ENCODE measurements around the gene DDR1.
"Not testable (repeated sequence)": the region's sequence is repeated elsewhere in the genome, so short reads cannot be mapped to it uniquely, and the experiment has no call there.

DDR1 gene

DNA sequence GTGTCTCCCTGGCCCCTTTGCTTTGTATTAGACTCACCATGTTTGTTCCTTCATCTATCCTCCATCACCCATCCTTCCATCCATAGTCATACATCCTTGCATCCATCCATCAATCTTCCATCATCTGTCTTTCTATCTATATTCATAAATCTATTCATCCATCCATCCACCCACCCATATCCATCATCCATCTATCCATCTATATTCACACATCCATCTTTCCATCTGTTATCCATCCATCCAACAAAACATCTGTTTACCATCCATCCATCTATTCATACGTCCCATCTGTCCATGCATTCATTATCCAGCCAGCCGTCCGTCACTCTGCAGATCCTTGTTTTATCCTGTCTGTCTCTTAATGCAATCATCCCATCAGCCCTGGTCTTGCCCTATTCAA, 10.6 kb downstream of the DDR1 start:
- no peak for DNase-seq

DNA sequence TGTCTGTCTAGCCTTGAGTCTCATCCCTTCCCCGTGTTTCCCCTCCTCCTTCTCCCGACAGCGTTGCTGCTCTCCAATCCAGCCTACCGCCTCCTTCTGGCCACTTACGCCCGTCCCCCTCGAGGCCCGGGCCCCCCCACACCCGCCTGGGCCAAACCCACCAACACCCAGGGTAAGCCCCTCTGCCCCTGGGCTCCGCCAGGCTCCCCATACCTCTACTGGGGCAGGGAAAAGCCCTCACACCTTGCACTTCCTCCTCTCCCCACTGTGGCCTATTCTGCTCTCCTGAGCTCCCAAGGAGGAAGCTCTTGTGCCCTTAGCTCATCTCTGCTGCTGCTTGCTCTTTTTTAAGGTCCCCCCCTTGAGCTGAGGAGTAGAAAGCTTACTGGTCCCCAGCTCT, 11.0 kb downstream of the DDR1 start:
- no peak for DNase-seq

DNA sequence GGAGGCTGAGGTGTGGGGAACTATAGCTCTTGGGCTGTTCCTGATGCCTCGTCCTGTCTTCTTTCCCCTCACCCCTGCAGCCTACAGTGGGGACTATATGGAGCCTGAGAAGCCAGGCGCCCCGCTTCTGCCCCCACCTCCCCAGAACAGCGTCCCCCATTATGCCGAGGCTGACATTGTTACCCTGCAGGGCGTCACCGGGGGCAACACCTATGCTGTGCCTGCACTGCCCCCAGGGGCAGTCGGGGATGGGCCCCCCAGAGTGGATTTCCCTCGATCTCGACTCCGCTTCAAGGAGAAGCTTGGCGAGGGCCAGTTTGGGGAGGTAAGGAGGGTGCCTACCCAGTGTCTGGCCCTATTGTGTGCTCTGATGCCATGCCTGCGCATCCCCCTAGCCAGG, 12.2 kb downstream of the DDR1 start:
- DNase-seq, result no peak

DNA sequence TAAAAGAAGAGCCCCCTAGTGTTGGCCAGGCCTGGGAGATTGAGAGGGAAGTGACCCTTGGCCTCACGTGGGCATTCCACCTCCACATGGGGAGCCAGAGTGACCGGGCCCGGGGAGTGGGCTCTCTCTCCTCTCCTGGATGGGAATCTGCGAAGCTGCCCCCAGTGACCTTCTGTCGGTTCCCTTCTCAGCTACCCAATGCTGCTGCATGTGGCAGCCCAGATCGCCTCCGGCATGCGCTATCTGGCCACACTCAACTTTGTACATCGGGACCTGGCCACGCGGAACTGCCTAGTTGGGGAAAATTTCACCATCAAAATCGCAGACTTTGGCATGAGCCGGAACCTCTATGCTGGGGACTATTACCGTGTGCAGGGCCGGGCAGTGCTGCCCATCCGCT, 13.6 kb downstream of the DDR1 start:
- DNase-seq, result no peak

DNA sequence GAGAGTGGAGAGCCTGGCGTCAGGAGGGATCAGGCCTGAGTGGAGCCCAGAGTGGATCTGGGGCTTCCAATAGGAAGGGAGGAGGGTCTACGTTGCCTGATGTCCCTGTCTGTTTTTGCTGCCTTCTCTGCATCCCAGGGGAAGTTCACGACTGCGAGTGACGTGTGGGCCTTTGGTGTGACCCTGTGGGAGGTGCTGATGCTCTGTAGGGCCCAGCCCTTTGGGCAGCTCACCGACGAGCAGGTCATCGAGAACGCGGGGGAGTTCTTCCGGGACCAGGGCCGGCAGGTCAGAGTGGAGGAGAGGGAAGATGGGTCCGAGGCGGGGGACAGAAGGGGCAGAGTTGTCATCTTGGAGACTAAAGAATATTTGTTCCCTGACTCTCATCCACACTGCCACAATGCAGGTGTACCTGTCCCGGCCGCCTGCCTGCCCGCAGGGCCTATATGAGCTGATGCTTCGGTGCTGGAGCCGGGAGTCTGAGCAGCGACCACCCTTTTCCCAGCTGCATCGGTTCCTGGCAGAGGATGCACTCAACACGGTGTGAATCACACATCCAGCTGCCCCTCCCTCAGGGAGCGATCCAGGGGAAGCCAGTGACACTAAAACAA, 14.5 kb downstream of the DDR1 start:
- no peak for DNase-seq

DNA sequence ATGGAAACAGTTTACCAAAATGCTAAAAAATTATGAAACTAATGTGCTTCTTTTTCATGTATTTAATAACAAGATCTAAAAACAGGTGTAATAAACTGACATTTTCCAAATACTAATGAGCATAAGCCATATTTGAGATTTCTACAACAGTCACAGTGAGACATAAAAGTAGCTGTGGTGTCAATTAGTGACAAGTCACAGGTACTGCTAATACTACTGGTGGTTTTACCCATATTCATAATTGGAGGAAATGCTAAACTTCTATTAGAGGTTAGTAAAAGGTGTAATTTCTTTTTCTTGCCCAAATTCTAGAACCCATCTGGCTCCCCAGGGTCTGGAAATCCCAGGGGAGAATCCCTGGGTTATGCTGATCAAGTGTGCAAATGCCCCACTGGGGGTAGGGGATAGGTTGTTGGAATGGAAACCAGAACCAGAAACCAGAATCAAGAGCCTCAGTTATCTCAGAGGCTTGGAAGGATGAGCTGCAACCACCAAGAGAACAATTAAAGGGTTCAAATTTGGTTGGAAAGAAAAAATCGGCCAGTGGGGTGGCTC, 16.6 kb downstream of the DDR1 start:
- no peak for DNase-seq

DNA sequence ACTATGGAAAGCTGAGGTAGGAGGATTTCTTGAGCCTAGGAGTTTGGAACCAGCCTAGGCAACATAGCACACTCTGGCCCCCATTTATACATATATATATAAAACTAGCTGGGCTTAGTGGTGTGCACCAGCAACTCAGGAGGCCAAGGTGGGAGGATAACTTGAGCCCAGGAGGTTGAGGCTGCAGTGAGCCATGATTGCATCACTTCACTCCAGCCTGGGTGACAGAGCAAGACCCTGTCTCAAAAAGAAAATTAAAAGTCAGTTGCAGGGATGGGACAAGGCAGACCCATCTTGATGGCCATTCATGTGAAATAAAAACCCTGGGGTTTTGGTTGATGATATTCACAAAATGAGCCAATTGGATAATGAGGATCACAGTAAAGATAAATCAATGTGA, 17.1 kb downstream of the DDR1 start:
- DNase-seq, result no peak

DNA sequence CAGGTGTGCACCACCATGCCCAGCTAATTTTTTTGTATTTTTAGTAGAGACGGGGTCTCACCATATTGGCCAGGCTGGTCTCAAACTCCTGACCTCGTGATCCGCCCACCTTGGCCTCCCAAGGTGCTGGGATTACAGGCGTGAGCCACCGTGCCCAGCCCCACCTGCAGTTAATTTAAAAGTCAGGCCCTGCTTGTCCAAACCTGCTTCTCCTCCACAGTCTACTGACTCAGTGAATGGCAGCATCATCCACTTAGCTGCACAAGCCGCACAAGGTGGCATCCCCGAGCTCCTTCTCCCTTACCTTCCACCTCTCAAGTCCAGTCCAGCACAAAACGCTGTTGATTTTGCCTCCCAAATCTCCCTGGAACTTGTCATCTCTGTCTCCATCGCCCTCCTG, 17.9 kb downstream of the DDR1 start:
- not testable (repeated sequence) for DNase-seq

DNA sequence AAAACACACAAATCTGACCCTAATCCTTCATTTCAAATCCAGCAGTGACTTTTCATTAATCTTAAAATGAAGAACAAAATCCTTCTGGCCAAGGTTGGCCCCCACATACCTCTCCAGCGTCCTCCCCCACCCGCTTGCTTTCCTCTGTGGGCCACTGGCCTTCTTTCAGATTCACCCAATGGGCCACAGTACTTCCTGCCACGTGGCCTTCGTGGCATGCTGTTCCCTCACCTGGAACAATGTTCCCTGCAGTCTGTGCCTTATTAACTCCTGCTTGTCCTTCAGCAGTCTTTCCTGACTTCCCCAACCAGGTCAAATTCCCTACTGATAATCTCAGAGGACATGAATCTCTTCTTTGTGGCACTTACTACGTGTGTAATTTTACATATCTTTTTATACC, 18.4 kb downstream of the DDR1 start:
- DNase-seq, result no peak

DNA sequence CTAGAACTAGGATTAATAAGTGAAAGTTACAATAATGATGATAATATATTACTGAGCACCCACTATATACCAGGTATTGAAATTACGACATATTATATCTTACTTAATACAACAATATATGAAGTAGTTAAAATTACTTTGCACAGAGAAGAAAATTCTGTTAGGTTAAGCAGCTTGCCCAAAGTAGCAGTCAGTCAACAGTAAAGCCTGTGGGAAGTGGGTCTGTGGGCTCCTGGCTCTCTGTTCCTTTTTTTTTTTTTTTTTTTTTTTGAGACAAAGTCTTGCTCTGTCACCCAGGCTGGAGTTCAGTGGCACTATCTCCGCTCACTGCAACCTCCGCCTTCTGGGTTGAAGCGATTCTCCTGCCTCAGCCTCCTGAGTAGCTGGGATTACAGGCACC, 18.9 kb downstream of the DDR1 start:
- no peak for DNase-seq

DNA sequence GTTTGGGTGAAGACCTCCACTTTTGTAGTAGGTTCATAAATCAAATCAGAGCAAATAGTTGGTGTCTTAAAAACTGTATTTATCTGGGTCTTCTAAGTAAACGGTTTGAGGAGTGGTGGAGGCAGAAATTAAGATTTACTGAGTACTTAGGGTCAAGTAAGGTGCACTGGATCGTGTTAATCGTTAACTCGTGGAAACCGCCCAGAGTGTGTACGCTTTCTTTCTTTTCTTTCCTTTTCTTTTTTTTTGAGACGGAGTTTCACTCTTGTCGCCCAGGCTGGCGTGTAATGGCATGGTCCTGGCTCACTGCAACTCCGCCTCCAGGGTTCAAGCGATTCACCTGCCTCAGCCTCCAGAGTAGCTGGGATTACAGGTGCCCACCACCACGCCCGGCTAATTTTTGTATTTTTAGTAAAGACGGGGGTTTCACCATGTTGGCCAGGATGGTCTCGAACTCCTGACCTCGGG, 23.0 kb downstream of the DDR1 start:
- DNase-seq, result not testable (repeated sequence)

DNA sequence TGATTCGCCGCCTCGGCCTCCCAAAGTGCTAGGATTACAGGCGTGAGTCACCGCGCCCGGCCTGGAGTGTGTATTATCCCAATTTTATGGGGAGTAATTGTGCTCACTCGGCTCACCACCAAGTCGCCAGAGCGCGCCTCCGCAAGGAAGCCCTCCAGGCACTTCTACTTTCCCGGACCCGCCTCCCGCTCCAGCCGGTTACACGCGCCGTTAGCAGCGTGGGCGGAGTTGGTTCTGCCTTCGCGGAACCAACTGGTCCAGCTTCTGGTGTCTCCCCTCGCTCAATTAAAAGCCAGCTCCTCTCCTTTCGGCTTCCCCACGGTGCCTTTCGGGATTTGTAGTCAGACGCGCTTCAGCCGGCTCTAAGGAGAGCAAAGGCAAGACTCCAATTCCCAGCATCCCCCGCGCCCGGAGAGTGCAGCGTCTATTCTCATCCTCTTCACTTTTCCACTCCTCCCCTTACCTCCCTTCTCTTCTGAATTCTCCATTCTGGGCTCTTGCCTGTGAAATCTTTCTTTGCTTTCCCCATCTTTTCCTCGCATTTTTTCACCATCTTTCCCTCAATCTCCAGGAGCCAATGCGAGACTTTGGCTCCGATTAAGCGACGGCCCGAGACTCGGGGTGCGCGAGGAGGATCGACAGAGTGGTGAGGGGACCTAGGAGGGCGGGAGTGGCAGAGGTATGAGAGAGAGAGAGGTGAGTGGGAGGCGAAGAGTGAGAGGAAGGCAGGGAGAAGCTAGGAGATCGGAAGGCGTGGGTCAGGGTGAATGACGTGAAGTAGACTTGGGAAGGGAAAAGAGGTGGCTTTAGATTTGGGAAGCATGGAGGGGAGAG, 23.7 kb downstream of the DDR1 start, which contains the start of gene GTF2H4:
TSS of gene GTF2H4 (plus strand) at position 450 of the 834 bp plus-strand sequence.
- DNase-seq, result peak; percentile 99

DNA sequence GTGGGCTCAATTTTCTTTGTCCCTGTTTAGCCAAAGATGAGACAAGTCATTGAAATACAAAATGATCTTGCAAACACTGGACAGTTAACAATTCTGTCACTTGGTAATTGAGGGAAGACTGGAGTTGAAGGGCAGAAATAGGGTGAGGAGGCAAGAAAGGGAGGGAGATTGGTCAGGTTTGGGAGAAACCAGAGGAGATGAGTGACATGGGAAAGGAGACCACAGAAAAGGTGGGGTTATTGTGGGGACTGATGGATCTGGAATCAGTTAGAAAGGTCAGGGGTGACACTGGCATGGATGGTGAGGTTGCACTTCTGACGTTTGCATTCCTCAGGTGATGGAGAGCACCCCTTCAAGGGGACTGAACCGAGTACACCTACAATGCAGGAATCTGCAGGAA, 24.4 kb downstream of the DDR1 start:
- DNase-seq, result no peak

DNA sequence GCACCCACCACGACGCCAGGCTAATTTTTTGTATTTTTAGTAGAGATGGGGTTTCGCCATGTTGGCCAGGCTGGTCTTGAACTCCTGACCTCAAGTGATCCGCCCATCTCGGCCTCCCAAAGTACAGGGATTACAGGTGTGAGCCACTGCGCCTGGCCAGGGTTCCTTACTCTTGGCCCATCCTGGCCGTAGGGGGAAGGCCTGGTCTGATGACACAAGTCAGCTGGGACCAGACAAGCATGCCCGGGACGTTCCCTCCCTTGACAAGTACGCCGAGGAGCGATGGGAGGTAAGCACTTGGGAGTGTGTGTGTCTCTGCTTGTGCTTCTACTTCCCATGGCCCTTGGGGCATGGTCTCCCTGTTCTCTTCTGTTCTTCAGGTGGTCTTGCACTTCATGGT, 26.2 kb downstream of the DDR1 start:
- not testable (repeated sequence) for DNase-seq

DNA sequence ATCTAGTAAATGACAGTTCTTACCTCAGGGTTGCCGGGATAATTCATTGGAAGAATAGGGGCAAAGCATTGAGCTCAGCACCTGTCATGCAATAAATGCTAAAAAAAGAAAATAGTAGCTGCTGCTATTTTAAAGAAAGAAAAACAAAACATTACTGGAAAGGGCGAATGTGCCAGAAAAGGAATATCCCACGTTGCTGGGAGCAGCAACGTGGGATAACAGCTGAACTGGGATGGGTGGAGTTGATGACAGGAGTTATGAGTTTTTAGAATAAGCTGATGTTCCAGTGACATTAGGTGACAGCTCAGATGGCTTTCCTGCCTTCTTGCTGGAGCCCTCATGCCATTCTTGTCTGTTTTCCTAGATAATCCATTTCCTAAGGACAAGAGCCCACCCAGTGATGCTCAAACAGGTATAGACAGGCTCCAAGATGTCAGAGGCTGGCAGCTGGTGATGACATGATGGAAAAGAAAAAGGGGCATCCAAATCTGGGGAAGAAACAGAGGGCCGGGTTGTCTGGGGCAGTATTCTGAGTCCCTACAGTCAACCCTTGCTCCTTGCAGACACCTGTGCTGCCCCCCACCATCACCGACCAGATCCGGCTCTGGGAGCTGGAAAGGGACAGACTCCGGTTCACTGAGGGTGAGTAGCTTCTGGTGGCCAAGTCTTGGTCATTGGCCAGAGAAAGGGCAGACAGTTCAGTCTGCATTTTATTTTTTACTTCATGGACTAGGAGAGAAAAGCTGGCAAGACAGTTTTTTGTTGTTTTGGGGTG, 28.6 kb downstream of the DDR1 start:
- DNase-seq, result no peak

DNA sequence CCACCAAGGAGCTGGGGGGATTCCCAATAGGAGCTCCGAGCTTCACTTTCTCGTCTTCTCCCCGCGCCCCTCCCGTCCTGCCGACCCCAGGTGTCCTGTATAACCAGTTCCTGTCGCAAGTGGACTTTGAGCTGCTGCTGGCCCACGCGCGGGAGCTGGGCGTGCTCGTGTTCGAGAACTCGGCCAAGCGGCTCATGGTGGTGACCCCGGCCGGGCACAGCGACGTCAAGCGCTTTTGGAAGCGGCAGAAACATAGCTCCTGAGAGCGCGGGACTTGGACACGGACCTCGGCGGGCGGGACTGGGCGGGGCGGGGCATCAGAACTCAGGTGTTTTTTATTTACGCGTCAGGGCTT, 29.4 kb downstream of the DDR1 start:
- DNase-seq, result no peak

DNA sequence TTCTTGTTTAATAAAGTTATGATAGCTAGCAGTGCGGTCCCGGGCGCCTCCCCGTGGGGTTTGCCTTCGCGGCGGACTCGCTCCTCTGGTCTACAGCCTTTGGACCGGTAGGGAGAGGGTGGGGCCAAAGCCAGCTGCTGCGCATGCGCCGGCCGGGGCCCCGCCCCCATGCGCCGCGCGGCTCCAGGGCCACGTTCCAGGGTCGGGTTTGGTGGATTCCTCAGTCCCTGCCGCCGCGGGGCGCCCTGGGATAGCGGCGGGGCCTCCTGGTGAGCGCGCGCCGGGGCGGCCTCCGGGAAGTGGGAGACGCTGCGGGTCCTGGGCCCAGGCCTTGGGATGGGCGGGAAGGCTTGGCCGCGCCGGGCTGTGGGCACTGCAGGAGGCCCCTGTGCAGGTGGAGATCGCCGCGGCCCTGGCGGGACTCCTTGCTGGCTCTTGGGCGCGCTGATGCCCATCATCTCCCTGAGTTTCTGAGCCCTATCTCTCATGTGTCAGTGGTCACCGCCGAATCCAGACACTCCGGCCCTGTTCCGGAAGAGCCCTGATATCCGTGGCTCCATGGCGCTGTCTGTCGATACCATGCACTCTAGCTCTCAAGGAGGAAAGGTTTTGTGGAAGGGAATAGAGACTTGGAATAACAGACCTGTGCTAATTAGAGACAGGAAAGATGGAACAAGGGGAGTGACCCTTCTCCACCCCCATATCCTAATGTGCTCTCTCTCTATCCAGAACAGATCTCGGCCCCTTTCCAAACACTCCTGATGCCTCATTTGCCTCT, 29.9 kb downstream of the DDR1 start, which contains the start of gene VARS2:
TSS of gene VARS2 (plus strand) at position 163 of the 778 bp plus-strand sequence. CDS start at position 762, 599 bp downstream.
- peak; percentile 92 for DNase-seq

DNA sequence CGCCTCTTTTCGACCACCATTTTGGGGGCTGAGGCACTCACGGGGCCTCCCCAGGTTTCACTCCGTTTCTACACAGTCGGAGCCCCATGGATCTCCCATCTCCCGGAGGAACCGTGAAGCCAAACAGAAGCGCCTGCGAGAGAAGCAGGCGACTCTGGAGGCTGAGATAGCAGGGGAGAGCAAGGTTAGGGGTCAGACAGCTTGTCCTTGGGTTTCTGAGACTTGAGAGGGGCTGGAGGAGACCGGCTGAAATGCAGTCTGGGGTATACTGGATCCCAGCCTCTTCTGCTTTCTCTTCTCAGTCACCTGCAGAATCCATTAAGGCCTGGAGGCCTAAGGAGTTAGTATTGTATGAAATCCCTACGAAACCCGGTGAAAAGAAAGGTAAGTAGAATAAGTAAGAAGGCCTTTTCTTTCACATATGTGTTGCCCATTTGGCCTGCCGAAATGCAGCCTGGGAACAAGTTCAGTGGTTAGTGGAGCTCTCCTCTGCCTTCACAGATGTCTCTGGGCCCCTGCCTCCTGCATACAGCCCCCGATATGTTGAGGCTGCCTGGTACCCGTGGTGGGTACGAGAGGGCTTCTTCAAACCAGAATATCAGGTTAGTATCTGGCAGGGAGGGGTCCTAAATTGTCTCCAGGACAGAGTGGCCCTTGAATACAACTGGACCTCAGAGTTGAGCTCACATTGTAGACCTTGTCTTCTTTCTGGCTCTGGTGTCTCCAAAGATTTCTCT, 30.7 kb downstream of the DDR1 start:
- DNase-seq, result no peak

DNA sequence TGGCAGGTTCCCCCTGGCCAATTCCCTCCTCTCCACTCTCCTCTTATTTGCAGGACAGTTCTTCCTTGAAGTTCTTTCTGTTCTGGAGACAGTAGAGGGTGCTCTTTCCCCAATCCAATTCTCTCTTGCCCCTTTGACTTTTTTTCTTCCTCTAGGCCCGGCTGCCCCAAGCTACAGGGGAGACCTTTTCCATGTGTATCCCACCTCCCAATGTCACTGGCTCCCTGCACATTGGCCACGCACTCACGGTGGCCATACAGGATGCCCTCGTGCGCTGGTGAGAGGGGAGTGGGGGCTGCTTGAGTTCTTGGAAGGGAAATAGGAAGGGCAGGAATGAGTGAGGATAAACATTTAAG, 31.2 kb downstream of the DDR1 start:
- DNase-seq, result peak; percentile 74

DNA sequence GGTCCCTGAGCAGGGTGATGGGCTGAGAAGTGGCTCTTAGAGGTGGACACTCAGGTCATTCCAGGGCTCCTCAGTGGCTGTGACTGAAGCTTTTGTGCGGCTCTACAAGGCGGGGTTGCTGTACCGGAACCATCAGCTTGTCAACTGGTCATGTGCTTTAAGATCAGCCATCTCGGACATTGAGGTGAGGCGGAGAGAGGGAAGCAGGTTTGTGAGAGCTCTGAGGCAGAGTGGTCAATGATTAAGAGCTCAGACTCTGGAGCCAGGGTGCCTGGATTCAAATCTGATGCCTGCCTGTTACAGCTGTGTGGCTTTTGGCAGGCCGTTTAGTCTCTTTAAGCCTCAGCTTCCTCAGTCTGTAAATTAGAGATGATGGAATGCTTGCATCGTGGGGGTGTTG, 32.7 kb downstream of the DDR1 start:
- DNase-seq, result no peak

DNA sequence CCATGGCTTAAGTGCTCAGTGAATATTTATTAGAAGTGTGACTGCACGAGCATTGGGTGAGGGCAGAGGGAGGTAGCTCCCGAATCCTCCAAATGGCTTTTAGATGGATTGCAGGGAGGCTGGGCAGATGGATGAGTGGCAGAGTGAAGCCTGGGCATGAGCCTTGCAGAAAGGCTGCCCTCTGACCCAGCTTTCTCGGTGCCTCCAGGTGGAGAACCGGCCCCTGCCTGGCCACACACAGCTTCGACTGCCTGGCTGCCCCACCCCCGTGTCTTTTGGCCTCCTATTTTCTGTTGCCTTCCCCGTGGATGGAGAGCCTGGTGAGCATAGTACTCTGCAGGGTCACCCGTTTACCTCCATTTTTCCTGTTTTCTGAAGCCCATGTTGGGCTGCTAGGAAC, 33.2 kb downstream of the DDR1 start:
- DNase-seq, result no peak

DNA sequence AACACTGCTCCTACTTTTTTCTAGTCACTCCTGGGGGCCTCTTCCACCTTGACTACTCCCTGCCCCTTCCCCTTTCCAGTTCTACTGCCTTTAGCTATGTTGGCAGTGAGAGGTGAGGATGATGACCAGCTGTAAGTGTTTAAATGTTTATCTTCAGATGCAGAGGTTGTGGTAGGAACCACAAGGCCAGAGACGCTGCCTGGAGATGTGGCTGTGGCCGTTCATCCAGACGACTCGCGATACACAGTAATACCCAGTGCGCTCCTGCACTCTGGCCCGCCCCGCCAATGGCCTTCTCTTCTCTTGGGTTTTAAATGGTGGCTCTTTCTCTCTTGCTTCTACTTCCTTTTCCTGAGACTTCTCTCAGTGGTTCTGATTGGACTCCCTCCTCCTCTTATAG, 34.4 kb downstream of the DDR1 start:
- DNase-seq, result no peak

Measured in fibroblast of upper back skin (primary cell).